ENCODE data around the gene LHX2.

The LHX2 gene

GRCh38 chr9:124005029-124005771, 6.4 kb upstream of the LHX2 start:
- TF ChIP-seq CTCF (IDR thresholded peaks at IDR 0.05; ENCODE audit: insufficient read depth, low read depth, low read length, missing control alignments), result no peak
- H3K4me3 ChIP-seq (ENCODE audit: low read depth, low read length), result no peak overlapping the region
- DNase-seq (ENCODE audit: low read depth), result no peak

GRCh38 chr9:124006448-124007361, 4.9 kb upstream of the LHX2 start:
- DNase-seq (ENCODE audit: low read depth), result peak; percentile 59
- TF ChIP-seq CTCF (IDR thresholded peaks at IDR 0.05; ENCODE audit: insufficient read depth, low read depth, low read length, missing control alignments), result no peak
- H3K4me3 ChIP-seq (ENCODE audit: low read depth, low read length), result no peak overlapping the region

- H3K4me3 ChIP-seq (ENCODE audit: low read depth, low read length), result no peak overlapping the region
- DNase-seq (ENCODE audit: low read depth), result no peak
- no peak for TF ChIP-seq CTCF (IDR thresholded peaks at IDR 0.05; ENCODE audit: insufficient read depth, low read depth, low read length, missing control alignments)
Measured at GRCh38 chr9:124007565-124008302, 3.8 kb upstream of the LHX2 start.

- no peak for DNase-seq (ENCODE audit: low read depth)
- no peak overlapping the region for H3K4me3 ChIP-seq (ENCODE audit: low read depth, low read length)
- no peak for TF ChIP-seq CTCF (IDR thresholded peaks at IDR 0.05; ENCODE audit: insufficient read depth, low read depth, low read length, missing control alignments)
Measured at GRCh38 chr9:124008303-124008693, 3.3 kb upstream of the LHX2 start.

- no peak for DNase-seq (ENCODE audit: low read depth)
- no peak overlapping the region; the same call in 1 of the 2 replicates for H3K4me3 ChIP-seq (ENCODE audit: low read depth, low read length)
- TF ChIP-seq CTCF (IDR thresholded peaks at IDR 0.05; ENCODE audit: insufficient read depth, low read depth, low read length, missing control alignments), result no peak
Measured at GRCh38 chr9:124008694-124009530, 2.7 kb upstream of the LHX2 start.

Measured in GM12865 (cell line).